ENCODE measurements around the gene UBR2. TPM values are rescaled to one million over a fixed set of nuclear protein-coding genes. Genes with fewer than 3 reads are reported as not detected.

UBR2 gene
- total and polyA plus RNA-seq, 2 of the 4 experiments (the other 2 are of a cell fraction), result 7.7 to 32.3 TPM

GRCh38 chr6:42550277-42550676, 13.6 kb upstream of the UBR2 start (continued):
- no peak for TF ChIP-seq USF2 (IDR thresholded peaks at IDR 0.05; ENCODE audit: low read depth, low read length)

- Histone ChIP-seq H3K79me1 (ENCODE audit: low read depth in 1 of 2, low read length in 2 of 2) (0 out of 4 replicates have a peak, but pooled peaks cover 0 to 2% of the 10 kb centered on the region in 2 experiments), H3K9me3 (ENCODE audit: control insufficient read depth, insufficient read depth, low read length) (no peaks in the 10 kb centered on the region), H3K14ac (replicated peaks; ENCODE audit: low read depth, low read length) (0 out of 2 replicates have a peak overlapping the region, but pooled peaks have one; percentile 53), H4K20me1 (ENCODE audit: insufficient read depth, low read length) (no peaks in the 10 kb centered on the region), H2AK9ac (replicated peaks; ENCODE audit: low read depth, low read length, poor library complexity) (no peak overlapping the region), H3K4me1 (ENCODE audit: control insufficient read depth, insufficient read depth, low read length) (0 out of 2 replicates have a peak, but pooled peaks cover 3% of the 10 kb centered on the region), H3K27me3 (ENCODE audit: control insufficient read depth, insufficient read depth, low read length) (no peaks in the 10 kb centered on the region), H3K9me1 (ENCODE audit: insufficient read depth, low read length) (peaks cover 6% of the 10 kb centered on the region; the same call in 1 of the 2 replicates), H4K8ac (ENCODE audit: low read depth in 2 of 2, low read length in 2 of 2) (no peak overlapping the region), H2BK20ac (ENCODE audit: low read depth, low read length) (no peak overlapping the region), H4K91ac (ENCODE audit: insufficient read depth, low read depth, low read length) (no peak overlapping the region), H3K4ac (ENCODE audit: low read depth, low read length) (no peak overlapping the region), H2AFZ (replicated peaks; ENCODE audit: low read length, poor library complexity) (no peak overlapping the region), H4K5ac (ENCODE audit: low read depth, low read length) (no peak overlapping the region), H2BK5ac (ENCODE audit: low read depth, low read length, poor library complexity, severe bottlenecking) (no peak overlapping the region), H3K4me2 (ENCODE audit: low read depth, low read length) (no peak overlapping the region), H3K18ac (ENCODE audit: low read depth, low read length) (no peak overlapping the region), H3K4me3 (ENCODE audit: insufficient read depth, low read depth, low read length) (no peak overlapping the region), H3K9ac (ENCODE audit: low read depth, low read length) (no peak overlapping the region), H2BK15ac (ENCODE audit: low read depth, low read length) (no peak overlapping the region), H2BK120ac (ENCODE audit: low read depth, low read length) (no peak overlapping the region), H2AK5ac (ENCODE audit: low read depth, low read length) (no peak overlapping the region), H3K36me3 (ENCODE audit: control insufficient read depth, insufficient read depth, low read length) (no peaks in the 10 kb centered on the region), H3K27ac (ENCODE audit: insufficient read depth, low read length) (no peak overlapping the region), H3K23ac (ENCODE audit: low read depth, low read length) (no peak overlapping the region), H3K56ac (ENCODE audit: extremely low read depth, insufficient read depth, low read length) (no peak overlapping the region)
- ChIA-PET CTCF (interaction anchor here (0.6 to 1.1 kb wide), 4 partner anchors 19 to 383 kb away, joined by 3 to 5 read pairs (median 3); no protein-coding TSS in a partner anchor), POLR2A (ENCODE audit: unreplicated experiment) (interaction anchor here (0.6 kb wide), 1 partner anchor 13 kb away, joined by 3 read pairs; the partner anchor contains the start of gene UBR2)
- DNase-seq (peak; percentile 47), ATAC-seq (ENCODE audit: low read depth) (no peak)
- no CpG with 5 or more reads among the region's 1 CpG for WGBS, 2 experiments (ENCODE audit: extremely low coverage in 2 of 2, insufficient read length in 1 of 2)
- dilution Hi-C loops (cut with HindIII; ENCODE audit: low sequenced_read_pairs, unreplicated experiment) (no loop called here), intact Hi-C loops (cut with micrococcal nuclease) (no loop called here), in situ Hi-C loops (cut with MboI; ENCODE audit: low sequenced_read_pairs) (no loop called here)
- BruUV-seq (replicated peaks), result no TSS peak
- TF ChIP-seq CEBPB (IDR thresholded peaks at IDR 0.05; ENCODE audit: low read depth, low read length), result peak; percentile 48
- no peak for TF ChIP-seq SMC3 (IDR thresholded peaks at IDR 0.05; ENCODE audit: low read depth, low read length)
- no peak for TF ChIP-seq RCOR1 (IDR thresholded peaks at IDR 0.05; ENCODE audit: insufficient replicate concordance, low read length)
- TF ChIP-seq MXI1 (IDR thresholded peaks at IDR 0.05; ENCODE audit: borderline replicate concordance, low read depth, low read length), result no peak
Measured at GRCh38 chr6:42551217-42551616, 12.6 kb upstream of the UBR2 start.
